WTC11 (cell line): ENCODE data around the gene NSMF. TPM values are rescaled to one million over a fixed set of nuclear protein-coding genes. Genes with fewer than 3 reads are reported as not detected.

Experiments
- ATAC-seq: fragments of 200-7000 bp; cut with Tn5 transposase; 2 replicates; pipeline ENCODE4 v1.10.0; 2021; ENCODE audit warnings: mild to moderate bottlenecking, moderate library complexity
- CTCF ChIA-PET: fragments of 300-600 bp; sonication (Branson Sonifier 250); formaldehyde crosslinking; loops from one replicate; lab custom pipeline; 2021; ENCODE audit warnings: antibody characterized with exemption; lab: Charles Lee
- POLR2A ChIA-PET: fragments of 350-600 bp; sonication (Branson Sonifier 250); formaldehyde crosslinking; loops from one replicate; lab custom pipeline; 2021; ENCODE audit warnings: antibody characterized with exemption; lab: Charles Lee
- DNase-seq: peaks from one replicate; pipeline ENCODE4 v3.0.0; 2021; ENCODE audit warnings: low spot score
- H3K27ac Mint-ChIP-seq: 2 replicates; pipeline ENCODE4 v1.8.0; 2021; ENCODE audit warnings: mixed read lengths
- H3K27me3 Mint-ChIP-seq: 2 replicates; pipeline ENCODE4 v1.8.0; 2021; ENCODE audit warnings: low read depth, mild to moderate bottlenecking, moderate library complexity, mixed read lengths
- H3K36me3 Mint-ChIP-seq: 2 replicates; pipeline ENCODE4 v1.8.0; 2021; ENCODE audit warnings: mixed read lengths
- H3K4me1 Mint-ChIP-seq: 2 replicates; pipeline ENCODE4 v1.8.0; 2022; ENCODE audit warnings: mixed read lengths
- H3K4me3 Mint-ChIP-seq: 2 replicates; pipeline ENCODE4 v1.8.0; 2021; ENCODE audit warnings: mild to moderate bottlenecking, moderate library complexity, mixed read lengths
- H3K9me3 Mint-ChIP-seq: 2 replicates; pipeline ENCODE4 v1.8.0; 2021; ENCODE audit warnings: mixed read lengths
- AFF4 ChIP-seq: sonication (generic); formaldehyde crosslinking; IDR thresholded peaks from 2 replicates; pipeline ENCODE4 v1.8.1; 2023; ENCODE audit warnings: mild to moderate bottlenecking, missing genetic modification reagents, borderline replicate concordance
- CREM ChIP-seq: sonication (generic); formaldehyde crosslinking; IDR thresholded peaks from 2 replicates; pipeline ENCODE4 v1.8.1; 2022; ENCODE audit warnings: mild to moderate bottlenecking, missing genetic modification reagents, moderate library complexity
- ETV6 ChIP-seq: sonication (generic); formaldehyde crosslinking; IDR thresholded peaks from 2 replicates; pipeline ENCODE4 v1.8.1; 2022; ENCODE audit warnings: mild to moderate bottlenecking, missing genetic modification reagents
- GTF2I ChIP-seq: fragments of 250-450 bp; sonication (Bioruptor Pico); conservative IDR thresholded peaks from 2 replicates; pipeline ENCODE4 v1.4.0; 2021; ENCODE audit warnings: mild to moderate bottlenecking
- JAZF1 ChIP-seq: fragments of 250-450 bp; sonication (Bioruptor Pico); IDR thresholded peaks from 2 replicates; pipeline ENCODE4 v1.9.0; 2021; ENCODE audit warnings: moderate library complexity, mild to moderate bottlenecking, inconsistent platforms
- KAT7 ChIP-seq: sonication (generic); formaldehyde crosslinking; IDR thresholded peaks from 2 replicates; pipeline ENCODE4 v1.8.1; 2023; ENCODE audit warnings: missing genetic modification reagents, mild to moderate bottlenecking, borderline replicate concordance
- NFATC4 ChIP-seq: fragments of 250-450 bp; sonication (Bioruptor Pico); IDR thresholded peaks from 2 replicates; pipeline ENCODE4 v1.9.0; 2021; ENCODE audit warnings: mild to moderate bottlenecking
- NR2C2 ChIP-seq: sonication (generic); formaldehyde crosslinking; IDR thresholded peaks from 2 replicates; pipeline ENCODE4 v1.8.0; 2022; ENCODE audit warnings: mild to moderate bottlenecking, missing genetic modification reagents
- PRRX2 ChIP-seq: fragments of 250-450 bp; sonication (Bioruptor Pico); IDR thresholded peaks from 2 replicates; pipeline ENCODE4 v1.8.0; 2021; ENCODE audit warnings: mild to moderate bottlenecking
- RORB ChIP-seq: fragments of 250-450 bp; sonication (Bioruptor Pico); IDR thresholded peaks from 2 replicates; pipeline ENCODE4 v1.9.0; 2021; ENCODE audit warnings: mild to moderate bottlenecking
- ZBTB21 ChIP-seq: sonication (generic); formaldehyde crosslinking; IDR thresholded peaks from 2 replicates; pipeline ENCODE4 v1.8.1; 2023; ENCODE audit warnings: mild to moderate bottlenecking, missing genetic modification reagents, borderline replicate concordance
- ZNF121 ChIP-seq: sonication (generic); formaldehyde crosslinking; IDR thresholded peaks from 2 replicates; pipeline ENCODE4 v1.8.0; 2023; ENCODE audit warnings: missing genetic modification reagents
- ZNF138 ChIP-seq: sonication (generic); formaldehyde crosslinking; conservative IDR thresholded peaks from 2 replicates; pipeline ENCODE4 v1.8.1; 2022; ENCODE audit warnings: mild to moderate bottlenecking, moderate library complexity, missing genetic modification reagents
- ZNF232 ChIP-seq: sonication (generic); formaldehyde crosslinking; IDR thresholded peaks from 2 replicates; pipeline ENCODE4 v1.8.0; 2022; ENCODE audit warnings: mild to moderate bottlenecking, missing genetic modification reagents
- ZNF671 ChIP-seq: fragments of 250-450 bp; sonication (Bioruptor Pico); IDR thresholded peaks from 2 replicates; pipeline ENCODE4 v1.8.0; 2021; ENCODE audit warnings: mild to moderate bottlenecking
- total RNA-seq: library from RNA; stranded (reverse); gene quantifications from 3 replicates; pipeline ENCODE4 v1.2.3, GENCODE V29; 2021
- TF ChIP-seq, protein P1 (sequence below): sonication (generic); formaldehyde crosslinking; IDR thresholded peaks from 2 replicates; pipeline ENCODE4 v1.8.0; 2022; ENCODE audit warnings: mild to moderate bottlenecking, missing genetic modification reagents
- TF ChIP-seq, protein P2 (sequence below): sonication (generic); formaldehyde crosslinking; IDR thresholded peaks from 2 replicates; pipeline ENCODE4 v1.8.0; 2022; ENCODE audit warnings: mild to moderate bottlenecking, missing genetic modification reagents
- TF ChIP-seq, protein P3 (sequence below): sonication (generic); formaldehyde crosslinking; IDR thresholded peaks from 2 replicates; pipeline ENCODE4 v1.8.0; 2022; ENCODE audit warnings: mild to moderate bottlenecking, missing genetic modification reagents

Gene NSMF
- total RNA-seq, 1 experiment from 2014 or later: 61.9 TPM

- no peaks in the 10 kb centered on the region for H3K4me1 Mint-ChIP-seq
- H3K27me3 Mint-ChIP-seq: no peaks in the 10 kb centered on the region
- POLR2A ChIA-PET: no interaction called here
Measured at GRCh38 chr9:137432687-137433348, 26.3 kb downstream of the NSMF start.

GRCh38 chr9:137431416-137431931 is 27.7 kb downstream of the NSMF start:
- Mint-ChIP-seq H3K27ac (no peak overlapping the region), H3K27me3 (no peaks in the 10 kb centered on the region), H3K4me1 (no peaks in the 10 kb centered on the region), H3K36me3 (no peaks in the 10 kb centered on the region), H3K4me3 (no peak overlapping the region), H3K9me3 (no peaks in the 10 kb centered on the region)
- POLR2A ChIA-PET: no interaction called here
- CTCF ChIA-PET: interaction anchor here (1.3 to 1.7 kb wide), 2 partner anchors 9 to 129 kb away, joined by 3 read pairs; partner anchors contain the start of genes EXD3 and NRARP
- no peak for TF ChIP-seq ZBTB21
- no peak for DNase-seq
- ATAC-seq: no peak

More at GRCh38 chr9:137432687-137433348, 26.3 kb downstream of the NSMF start:
- no peak for ATAC-seq
- no peak overlapping the region for H3K27ac Mint-ChIP-seq
- no peak for DNase-seq
- TF ChIP-seq ZNF232 (no peak), RORB (no peak), JAZF1 (CRISPR knock-in tag) (no peak), ZNF121 (no peak), ZNF671 (CRISPR knock-in tag) (no peak), PRRX2 (CRISPR knock-in tag) (no peak), CREM (no peak), ZNF138 (CRISPR knock-in tag) (no peak)
- TF ChIP-seq, protein P1, sequence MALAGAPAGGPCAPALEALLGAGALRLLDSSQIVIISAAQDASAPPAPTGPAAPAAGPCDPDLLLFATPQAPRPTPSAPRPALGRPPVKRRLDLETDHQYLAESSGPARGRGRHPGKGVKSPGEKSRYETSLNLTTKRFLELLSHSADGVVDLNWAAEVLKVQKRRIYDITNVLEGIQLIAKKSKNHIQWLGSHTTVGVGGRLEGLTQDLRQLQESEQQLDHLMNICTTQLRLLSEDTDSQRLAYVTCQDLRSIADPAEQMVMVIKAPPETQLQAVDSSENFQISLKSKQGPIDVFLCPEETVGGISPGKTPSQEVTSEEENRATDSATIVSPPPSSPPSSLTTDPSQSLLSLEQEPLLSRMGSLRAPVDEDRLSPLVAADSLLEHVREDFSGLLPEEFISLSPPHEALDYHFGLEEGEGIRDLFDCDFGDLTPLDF (CRISPR knock-in tag): no peak
- TF ChIP-seq, protein P2, sequence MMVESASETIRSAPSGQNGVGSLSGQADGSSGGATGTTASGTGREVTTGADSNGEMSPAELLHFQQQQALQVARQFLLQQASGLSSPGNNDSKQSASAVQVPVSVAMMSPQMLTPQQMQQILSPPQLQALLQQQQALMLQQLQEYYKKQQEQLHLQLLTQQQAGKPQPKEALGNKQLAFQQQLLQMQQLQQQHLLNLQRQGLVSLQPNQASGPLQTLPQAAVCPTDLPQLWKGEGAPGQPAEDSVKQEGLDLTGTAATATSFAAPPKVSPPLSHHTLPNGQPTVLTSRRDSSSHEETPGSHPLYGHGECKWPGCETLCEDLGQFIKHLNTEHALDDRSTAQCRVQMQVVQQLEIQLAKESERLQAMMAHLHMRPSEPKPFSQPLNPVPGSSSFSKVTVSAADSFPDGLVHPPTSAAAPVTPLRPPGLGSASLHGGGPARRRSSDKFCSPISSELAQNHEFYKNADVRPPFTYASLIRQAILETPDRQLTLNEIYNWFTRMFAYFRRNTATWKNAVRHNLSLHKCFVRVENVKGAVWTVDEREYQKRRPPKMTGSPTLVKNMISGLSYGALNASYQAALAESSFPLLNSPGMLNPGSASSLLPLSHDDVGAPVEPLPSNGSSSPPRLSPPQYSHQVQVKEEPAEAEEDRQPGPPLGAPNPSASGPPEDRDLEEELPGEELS (CRISPR knock-in tag): no peak
- TF ChIP-seq, all 79 proteins: peak for 0
- Mint-ChIP-seq H3K36me3 (no peaks in the 10 kb centered on the region), H3K9me3 (no peaks in the 10 kb centered on the region), H3K4me3 (no peak overlapping the region)
- CTCF ChIA-PET: interaction anchor here (1.6 to 2.1 kb wide), 2 partner anchors 10 to 146 kb away, joined by 6 to 7 read pairs; partner anchors contain the start of gene EXD3

DNA sequence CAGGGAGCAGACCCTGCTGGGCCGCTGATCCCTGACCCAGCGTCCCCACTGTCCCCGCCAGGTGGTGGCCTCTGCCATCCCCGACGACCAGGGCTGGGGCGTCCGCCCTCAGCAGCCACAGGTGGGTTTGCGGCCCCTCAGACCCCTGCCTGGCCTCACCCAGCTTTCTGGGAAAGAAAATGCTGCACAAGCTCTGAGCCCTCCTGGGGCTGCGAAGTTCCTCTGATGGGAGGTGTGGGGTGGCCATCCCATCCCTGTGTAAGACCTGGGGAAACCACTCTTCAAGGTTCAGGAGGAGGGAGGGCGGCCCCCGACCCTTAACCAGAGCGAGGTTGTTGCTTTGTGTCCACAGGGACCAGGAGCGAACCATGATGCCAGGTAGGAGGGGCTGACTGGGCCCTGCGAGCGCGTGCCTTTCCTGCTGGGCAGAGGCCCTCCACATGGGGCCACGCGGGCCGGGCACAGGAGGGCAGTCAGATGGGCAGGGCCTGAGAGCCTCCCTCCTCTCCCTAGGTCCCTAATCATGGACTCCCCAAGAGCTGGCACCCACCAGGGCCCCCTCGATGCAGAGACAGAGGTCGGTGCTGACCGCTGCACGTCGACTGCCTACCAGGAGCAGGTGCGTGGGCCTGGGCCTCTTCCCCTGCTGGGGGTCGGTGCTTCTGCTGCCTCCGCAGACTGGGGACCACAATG is 28.3 kb downstream of the NSMF start:
- Mint-ChIP-seq H3K27ac (no peak overlapping the region), H3K27me3 (no peaks in the 10 kb centered on the region), H3K9me3 (no peaks in the 10 kb centered on the region), H3K4me1 (no peaks in the 10 kb centered on the region), H3K36me3 (no peaks in the 10 kb centered on the region), H3K4me3 (no peak overlapping the region)
- no peak for TF ChIP-seq GTF2I (CRISPR knock-in tag)
- TF ChIP-seq, protein P1 (CRISPR knock-in tag): no peak
- ChIA-PET CTCF (interaction anchor here (0.7 to 1.7 kb wide), 3 partner anchors 8 to 274 kb away, joined by 3 read pairs; partner anchors contain the start of genes EXD3 and NRARP), POLR2A (no interaction called here)
- no peak for ATAC-seq
- no peak for DNase-seq

- H3K4me1 Mint-ChIP-seq: no peaks in the 10 kb centered on the region
- ChIA-PET CTCF (interaction anchor here (0.7 kb wide), 1 partner anchor 273 kb away, joined by 3 read pairs; no protein-coding TSS in a partner anchor), POLR2A (interaction anchor here (0.6 kb wide), 1 partner anchor 32 kb away, joined by 5 read pairs; no protein-coding TSS in a partner anchor)
- no peaks in the 10 kb centered on the region for H3K36me3 Mint-ChIP-seq
- H3K27me3 Mint-ChIP-seq: no peaks in the 10 kb centered on the region
- no peaks in the 10 kb centered on the region for H3K9me3 Mint-ChIP-seq
- peak; percentile 72 for DNase-seq
- no peak overlapping the region for H3K4me3 Mint-ChIP-seq
- H3K27ac Mint-ChIP-seq: no peak overlapping the region
- peak; percentile 69 for ATAC-seq
- TF ChIP-seq, protein P3, sequence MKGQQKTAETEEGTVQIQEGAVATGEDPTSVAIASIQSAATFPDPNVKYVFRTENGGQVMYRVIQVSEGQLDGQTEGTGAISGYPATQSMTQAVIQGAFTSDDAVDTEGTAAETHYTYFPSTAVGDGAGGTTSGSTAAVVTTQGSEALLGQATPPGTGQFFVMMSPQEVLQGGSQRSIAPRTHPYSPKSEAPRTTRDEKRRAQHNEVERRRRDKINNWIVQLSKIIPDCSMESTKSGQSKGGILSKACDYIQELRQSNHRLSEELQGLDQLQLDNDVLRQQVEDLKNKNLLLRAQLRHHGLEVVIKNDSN (CRISPR knock-in tag): no peak
- TF ChIP-seq KAT7 (no peak), NR2C2 (CRISPR knock-in tag) (no peak), ETV6 (CRISPR knock-in tag) (no peak), NFATC4 (no peak), AFF4 (CRISPR knock-in tag) (no peak)
Measured at GRCh38 chr9:137429974-137430722, 29.0 kb downstream of the NSMF start.
